H9 (cell line): ENCODE data around the gene HECA. TPM values are rescaled to one million over a fixed set of nuclear protein-coding genes. Genes with fewer than 3 reads are reported as not detected.

Source experiments
- DNase-seq: peaks from one replicate; pipeline ENCODE4 v3.0.0-alpha.2; 2017
- H2AFZ ChIP-seq: one replicate; pipeline ENCODE4 v1.6.1; 2013; ENCODE audit warnings: mild to moderate bottlenecking, low read length, control low read depth, moderate library complexity
- H2AK5ac ChIP-seq: 2 replicates; pipeline ENCODE4 v1.6.1; 2013; ENCODE audit warnings: low read length, control low read depth, mixed read lengths; ENCODE audit not compliant: insufficient read length
- H2BK120ac ChIP-seq: one replicate; pipeline ENCODE4 v1.6.1; 2013; ENCODE audit warnings: low read depth, mild to moderate bottlenecking, low read length, control low read depth, inconsistent platforms; ENCODE audit not compliant: poor library complexity, severe bottlenecking
- H2BK12ac ChIP-seq: 2 replicates; pipeline ENCODE4 v1.6.1; 2013; ENCODE audit warnings: low read length, control low read depth, mixed read lengths, low read depth; ENCODE audit not compliant: insufficient read length
- H2BK15ac ChIP-seq: 2 replicates; pipeline ENCODE4 v1.6.1; 2013; ENCODE audit warnings: low read depth, low read length, control low read depth
- H2BK20ac ChIP-seq: one replicate; pipeline ENCODE4 v1.6.1; 2013; ENCODE audit warnings: low read depth, mild to moderate bottlenecking, low read length, control low read depth, inconsistent platforms; ENCODE audit not compliant: poor library complexity, severe bottlenecking
- H2BK5ac ChIP-seq: 2 replicates; pipeline ENCODE4 v1.6.1; 2013; ENCODE audit warnings: low read length, control low read depth, mixed read lengths; ENCODE audit not compliant: insufficient read length
- H3K14ac ChIP-seq: 2 replicates; pipeline ENCODE4 v1.6.1; 2013; ENCODE audit warnings: low read length, control low read depth; ENCODE audit not compliant: insufficient read depth
- H3K18ac ChIP-seq: 2 replicates; pipeline ENCODE4 v1.6.1; 2013; ENCODE audit warnings: low read depth, mild to moderate bottlenecking, mixed read lengths, low read length, control low read depth; ENCODE audit not compliant: insufficient read length
- H3K23ac ChIP-seq: 2 replicates; pipeline ENCODE4 v1.6.1; 2013; ENCODE audit warnings: low read length, control low read depth, mixed read lengths, low read depth; ENCODE audit not compliant: insufficient read length
- H3K23me2 ChIP-seq: 2 replicates; pipeline ENCODE4 v1.6.1; 2013; ENCODE audit warnings: low read depth, mild to moderate bottlenecking, mixed read lengths, low read length, control low read depth; ENCODE audit not compliant: insufficient read length, poor library complexity, severe bottlenecking
- H3K27ac ChIP-seq: 2 replicates; pipeline ENCODE4 v1.5.1; 2013; ENCODE audit warnings: low read length, control low read depth, mixed read lengths, low read depth; ENCODE audit not compliant: insufficient read length
- H3K27me3 ChIP-seq: 2 replicates; pipeline ENCODE4 v1.6.1; 2013; ENCODE audit warnings: low read length, control low read depth, inconsistent platforms; ENCODE audit not compliant: insufficient read depth
- H3K4ac ChIP-seq: 2 replicates; pipeline ENCODE4 v1.6.1; 2013; ENCODE audit warnings: low read depth, mild to moderate bottlenecking, control low read depth, inconsistent platforms, low read length, moderate library complexity
- H3K4me1 ChIP-seq: 2 replicates; pipeline ENCODE4 v1.6.1; 2013; ENCODE audit warnings: low read length, control low read depth, inconsistent platforms; ENCODE audit not compliant: insufficient read depth
- H3K4me2 ChIP-seq: 2 replicates; pipeline ENCODE4 v1.6.1; 2013; ENCODE audit warnings: low read length, control low read depth, mixed read lengths; ENCODE audit not compliant: insufficient read length, insufficient read depth
- H3K56ac ChIP-seq: 2 replicates; pipeline ENCODE4 v1.6.1; 2013; ENCODE audit warnings: low read depth, mild to moderate bottlenecking, mixed read lengths, low read length, control low read depth; ENCODE audit not compliant: insufficient read length
- H3K79me1 ChIP-seq: 2 replicates; pipeline ENCODE4 v1.6.1; 2013; ENCODE audit warnings: low read depth, mild to moderate bottlenecking, moderate library complexity, low read length, control low read depth, inconsistent platforms; ENCODE audit not compliant: insufficient read depth, poor library complexity, severe bottlenecking
- H3K79me2 ChIP-seq: 2 replicates; pipeline ENCODE4 v1.6.1; 2013; ENCODE audit warnings: low read length, control low read depth, inconsistent platforms; ENCODE audit not compliant: insufficient read depth
- H3K9ac ChIP-seq: 2 replicates; pipeline ENCODE4 v1.6.1; 2013; ENCODE audit warnings: low read length, control low read depth, mixed read lengths; ENCODE audit not compliant: insufficient read length; ENCODE audit errors: extremely low read depth
- H3K9me3 ChIP-seq: one replicate; pipeline ENCODE4 v1.6.1; 2013; ENCODE audit warnings: low read depth, low read length, inconsistent platforms; ENCODE audit not compliant: control insufficient read depth
- H3T11ph ChIP-seq: one replicate; pipeline ENCODE4 v1.6.1; 2013; ENCODE audit warnings: mild to moderate bottlenecking, low read length, control low read depth, inconsistent platforms
- H4K20me1 ChIP-seq: one replicate; pipeline ENCODE4 v1.6.1; 2013; ENCODE audit not compliant: control insufficient read depth, insufficient read length, insufficient read depth
- H4K5ac ChIP-seq: 2 replicates; pipeline ENCODE4 v1.6.1; 2013; ENCODE audit warnings: low read depth, mild to moderate bottlenecking, mixed read lengths, low read length, control low read depth; ENCODE audit not compliant: insufficient read length
- H4K8ac ChIP-seq: replicated peaks from 2 replicates; pipeline ENCODE4 v1.6.1; 2013; ENCODE audit warnings: low read length, control low read depth, mixed read lengths, low read depth; ENCODE audit not compliant: insufficient read length
- H4K91ac ChIP-seq: 2 replicates; pipeline ENCODE4 v1.6.1; 2013; ENCODE audit warnings: low read depth, mild to moderate bottlenecking, moderate library complexity, mixed read lengths, low read length, control low read depth; ENCODE audit not compliant: insufficient read length
- H3K27ac Mint-ChIP-seq, 3 experiments: 2 replicates in 2 of 3; 3 replicates in 1 of 3; pipeline ENCODE4 v1.8.0; 2020 to 2021; ENCODE audit warnings: mixed read lengths in 3 of 3, mild to moderate bottlenecking in 1 of 3, moderate library complexity in 1 of 3
- H3K27me3 Mint-ChIP-seq: 2 replicates; pipeline ENCODE4 v1.8.0; 2021; ENCODE audit warnings: low read depth, mild to moderate bottlenecking, moderate library complexity, mixed read lengths
- H3K36me3 Mint-ChIP-seq, 3 experiments: 2 replicates in 2 of 3; 3 replicates in 1 of 3; pipeline ENCODE4 v1.8.0; 2020 to 2021; ENCODE audit warnings: low read depth in 3 of 3, mixed read lengths in 3 of 3; ENCODE audit not compliant: insufficient read depth in 1 of 3
- H3K4me1 Mint-ChIP-seq, 2 experiments: 2 replicates each; pipeline ENCODE4 v1.8.0; 2020; ENCODE audit warnings: mixed read lengths in 2 of 2
- H3K4me3 Mint-ChIP-seq, 2 experiments: 2 replicates in 1 of 2; 3 replicates in 1 of 2; pipeline ENCODE4 v1.8.0; 2020 to 2021; ENCODE audit warnings: mild to moderate bottlenecking in 2 of 2, mixed read lengths in 2 of 2, moderate library complexity in 1 of 2
- H3K9me3 Mint-ChIP-seq, 2 experiments: 2 replicates in 1 of 2; 3 replicates in 1 of 2; pipeline ENCODE4 v1.8.0; 2020; ENCODE audit warnings: mild to moderate bottlenecking in 2 of 2, mixed read lengths in 2 of 2, moderate library complexity in 1 of 2
- total RNA-seq: library from RNA; stranded (reverse); gene quantifications from 2 replicates; pipeline ENCODE4 v1.2.1, GENCODE V29; 2021
- TF ChIP-seq, protein P1 (sequence below): fragments of 200-600 bp; sonication (generic); conservative IDR thresholded peaks from 3 replicates; pipeline ENCODE4 v1.8.0; 2021; ENCODE audit warnings: antibody characterized with exemption, mild to moderate bottlenecking

Gene HECA
- total RNA-seq, 1 experiment from 2014 or later = 4.8 TPM

DNA sequence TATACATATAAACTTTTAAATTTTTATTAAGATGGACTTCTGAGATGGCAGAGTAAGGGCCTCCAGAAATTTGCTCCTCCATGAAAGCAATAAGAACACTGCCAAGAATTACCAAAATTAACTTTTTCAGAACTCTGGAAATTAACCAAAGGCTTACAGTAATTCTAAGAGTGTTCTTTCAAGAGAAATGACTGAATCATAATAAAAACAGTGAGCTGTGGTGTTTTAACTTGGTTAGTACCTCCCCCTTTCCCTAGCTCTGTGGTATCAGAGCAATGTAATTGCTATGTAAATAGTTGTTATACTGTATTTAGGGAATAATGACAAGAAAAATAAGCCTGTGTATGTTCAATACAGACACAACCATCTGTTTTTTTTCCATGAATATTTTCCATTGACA lies 19.0 kb downstream of the HECA start:
- Histone ChIP-seq H3K4ac (no peak overlapping the region), H2BK5ac (no peak overlapping the region), H2BK120ac (no peak overlapping the region), H2BK15ac (no peak overlapping the region), H3K27me3 (no peaks in the 10 kb centered on the region), H4K8ac (no peak overlapping the region), H2BK20ac (no peak overlapping the region), H3K4me1 (no peaks in the 10 kb centered on the region), H2AK5ac (no peak overlapping the region), H3K9ac (no peak overlapping the region), H3K56ac (no peak overlapping the region), H3K23me2 (no peaks in the 10 kb centered on the region), H3T11ph (no peak overlapping the region), H4K5ac (no peak overlapping the region), H4K20me1 (no peaks in the 10 kb centered on the region), H3K18ac (no peak overlapping the region), H3K79me2 (no peaks in the 10 kb centered on the region), H3K27ac (no peak overlapping the region), H3K4me2 (no peak overlapping the region), H4K91ac (no peak overlapping the region), H2AFZ (no peak overlapping the region), H3K23ac (no peak overlapping the region), H2BK12ac (no peak overlapping the region), H3K79me1 (no peaks in the 10 kb centered on the region), H3K9me3 (no peaks in the 10 kb centered on the region), H3K14ac (no peak overlapping the region)
- TF ChIP-seq, protein P1, sequence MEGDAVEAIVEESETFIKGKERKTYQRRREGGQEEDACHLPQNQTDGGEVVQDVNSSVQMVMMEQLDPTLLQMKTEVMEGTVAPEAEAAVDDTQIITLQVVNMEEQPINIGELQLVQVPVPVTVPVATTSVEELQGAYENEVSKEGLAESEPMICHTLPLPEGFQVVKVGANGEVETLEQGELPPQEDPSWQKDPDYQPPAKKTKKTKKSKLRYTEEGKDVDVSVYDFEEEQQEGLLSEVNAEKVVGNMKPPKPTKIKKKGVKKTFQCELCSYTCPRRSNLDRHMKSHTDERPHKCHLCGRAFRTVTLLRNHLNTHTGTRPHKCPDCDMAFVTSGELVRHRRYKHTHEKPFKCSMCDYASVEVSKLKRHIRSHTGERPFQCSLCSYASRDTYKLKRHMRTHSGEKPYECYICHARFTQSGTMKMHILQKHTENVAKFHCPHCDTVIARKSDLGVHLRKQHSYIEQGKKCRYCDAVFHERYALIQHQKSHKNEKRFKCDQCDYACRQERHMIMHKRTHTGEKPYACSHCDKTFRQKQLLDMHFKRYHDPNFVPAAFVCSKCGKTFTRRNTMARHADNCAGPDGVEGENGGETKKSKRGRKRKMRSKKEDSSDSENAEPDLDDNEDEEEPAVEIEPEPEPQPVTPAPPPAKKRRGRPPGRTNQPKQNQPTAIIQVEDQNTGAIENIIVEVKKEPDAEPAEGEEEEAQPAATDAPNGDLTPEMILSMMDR = no peak
- DNase-seq = no peak
- peaks cover 0 to 5% (median 0%) of the 10 kb centered on the region in 3 experiments; a peak in 2 of 7 replicates for H3K36me3 Mint-ChIP-seq
- H3K4me3 Mint-ChIP-seq = no peak overlapping the region
- H3K27ac Mint-ChIP-seq = no peak overlapping the region
- H3K4me1 Mint-ChIP-seq = peaks cover 16 to 24% of the 10 kb centered on the region in 2 experiments
- H3K9me3 Mint-ChIP-seq = peaks cover 0 to 2% of the 10 kb centered on the region in 2 experiments; a peak in 1 of 5 replicates
- H3K27me3 Mint-ChIP-seq = no peaks in the 10 kb centered on the region
